ENCODE results near the gene RABEP2.

RABEP2 gene

GRCh38 chr16:28863929-28864793, 60.9 kb downstream of the RABEP2 start:
- TF ChIP-seq ZFX (IDR thresholded peaks at IDR 0.05; ENCODE audit: borderline replicate concordance): no peak
- peak overlapping the region; percentile 94 for H3K27ac ChIP-seq

GRCh38 chr16:28859326-28859725, 65.7 kb downstream of the RABEP2 start:
- no peak overlapping the region for H3K27ac ChIP-seq
- no peak for TF ChIP-seq ZFX (IDR thresholded peaks at IDR 0.05; ENCODE audit: borderline replicate concordance)
- no peak for TF ChIP-seq CTCF (IDR thresholded peaks at IDR 0.05)

GRCh38 chr16:28858421-28858820, 66.6 kb downstream of the RABEP2 start:
- TF ChIP-seq ZFX (IDR thresholded peaks at IDR 0.05; ENCODE audit: borderline replicate concordance) (no peak), CTCF (IDR thresholded peaks at IDR 0.05) (no peak)
- H3K27ac ChIP-seq: no peak overlapping the region
